ENCODE measurements around the gene ANXA9.

ANXA9 gene

DNA sequence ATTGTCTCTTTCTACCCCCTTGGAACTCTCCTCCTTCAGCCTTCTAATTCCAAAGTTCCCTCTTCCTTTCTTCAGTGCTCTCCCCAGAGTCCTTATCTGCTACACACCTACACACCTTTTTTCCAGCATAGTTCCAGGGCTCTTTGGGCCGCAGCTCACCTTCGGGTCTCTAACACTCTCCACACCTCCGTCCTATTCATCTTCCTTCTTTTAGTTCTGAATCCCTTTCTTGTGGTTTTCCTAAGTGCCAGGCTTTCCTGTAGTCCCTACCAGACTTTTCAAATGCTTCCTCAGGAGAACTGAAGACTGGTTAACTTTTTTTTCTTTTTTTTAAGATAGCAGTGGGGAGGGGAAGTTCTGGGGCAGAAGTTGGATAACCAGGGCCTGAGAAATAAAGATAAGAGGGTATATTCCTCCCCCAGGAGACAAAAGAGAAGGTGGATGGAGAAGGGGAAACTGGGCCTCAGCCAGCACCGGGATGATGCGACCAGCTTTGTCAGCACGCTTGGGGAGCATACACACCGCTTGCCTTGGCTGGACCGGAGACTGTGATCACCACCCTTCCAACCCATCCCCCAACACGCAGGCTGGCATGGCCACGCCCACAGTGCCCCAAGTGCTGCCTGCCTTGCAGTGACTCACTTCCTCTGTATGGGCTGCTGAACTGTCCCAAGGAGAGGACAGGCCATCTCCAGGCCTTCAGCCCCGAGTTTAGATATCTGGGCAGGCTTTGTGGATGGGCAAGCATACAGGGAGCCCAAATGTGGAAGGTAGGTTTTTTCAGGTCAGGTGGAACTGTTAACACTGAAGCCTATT is 5.0 kb upstream of the ANXA9 start:
- DNase-seq (ENCODE audit: low read depth): peak; percentile 75

GRCh38 chr1:150979092-150980056 is 2.7 kb upstream of the ANXA9 start:
- no peaks in the 10 kb centered on the region for H3K36me3 ChIP-seq (ENCODE audit: control insufficient read depth, insufficient read depth, low read length, severe bottlenecking)
- H3K4me1 ChIP-seq (ENCODE audit: control insufficient read depth, insufficient read depth, low read length): peaks cover 18% of the 10 kb centered on the region
- DNase-seq (ENCODE audit: low read depth): peak; percentile 97
- H3K27me3 ChIP-seq (replicated peaks; ENCODE audit: control insufficient read depth, insufficient read depth, low read length): no peaks in the 10 kb centered on the region
- no peaks in the 10 kb centered on the region for H3K9me3 ChIP-seq (ENCODE audit: control insufficient read depth, low read length)
- H3K4me3 ChIP-seq (ENCODE audit: low read length): no peak overlapping the region
- H3K9ac ChIP-seq (ENCODE audit: low read length): peak overlapping the region; percentile 52

More for the DNA sequence above, 5.0 kb upstream of the ANXA9 start:
- H3K9me3 ChIP-seq (ENCODE audit: control insufficient read depth, low read length): no peaks in the 10 kb centered on the region
- no peaks in the 10 kb centered on the region for H3K27me3 ChIP-seq (replicated peaks; ENCODE audit: control insufficient read depth, insufficient read depth, low read length)
- H3K9ac ChIP-seq (ENCODE audit: low read length): no peak overlapping the region
- H3K4me3 ChIP-seq (ENCODE audit: low read length): no peak overlapping the region
- H3K4me1 ChIP-seq (ENCODE audit: control insufficient read depth, insufficient read depth, low read length): peaks cover 32% of the 10 kb centered on the region
- no peaks in the 10 kb centered on the region for H3K36me3 ChIP-seq (ENCODE audit: control insufficient read depth, insufficient read depth, low read length, severe bottlenecking)

DNA sequence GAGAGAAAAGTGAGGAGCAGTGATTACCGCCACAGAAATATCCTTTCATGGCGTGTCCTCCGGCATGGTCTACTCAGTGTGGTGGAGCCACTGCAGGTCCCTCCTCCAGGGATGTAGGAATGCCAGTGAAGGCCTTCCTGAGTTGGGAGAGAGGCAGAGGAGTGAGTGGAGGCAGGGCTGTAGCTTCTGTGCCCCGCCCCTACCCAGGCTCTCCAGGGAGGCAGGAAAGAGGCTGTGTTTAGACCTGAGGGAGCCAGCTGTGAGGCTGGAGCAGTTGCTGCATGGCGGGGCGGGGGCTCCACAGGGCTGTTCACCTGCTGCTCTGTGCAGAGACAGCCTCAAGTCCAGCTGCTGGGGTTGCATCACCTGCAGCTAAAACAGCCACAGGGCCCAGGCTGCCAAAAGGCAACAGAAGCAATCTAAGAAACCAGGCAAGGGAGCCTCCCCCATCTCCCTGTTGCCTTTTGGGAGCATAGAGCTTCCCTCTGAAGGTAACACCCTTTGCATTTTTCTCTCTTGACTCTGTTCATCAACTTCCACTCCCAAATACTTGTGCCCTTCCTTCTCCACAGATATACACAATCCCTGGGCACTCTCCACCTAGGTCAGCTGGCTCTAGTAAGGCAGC is 801 bp upstream of the ANXA9 start:
- H3K9ac ChIP-seq (ENCODE audit: low read length): no peak overlapping the region
- no peak overlapping the region for H3K4me3 ChIP-seq (ENCODE audit: low read length)
- H3K4me1 ChIP-seq (ENCODE audit: control insufficient read depth, insufficient read depth, low read length): peaks cover 18% of the 10 kb centered on the region
- no peaks in the 10 kb centered on the region for H3K9me3 ChIP-seq (ENCODE audit: control insufficient read depth, low read length)
- DNase-seq (ENCODE audit: low read depth): no peak
- no peaks in the 10 kb centered on the region for H3K27me3 ChIP-seq (replicated peaks; ENCODE audit: control insufficient read depth, insufficient read depth, low read length)
- H3K36me3 ChIP-seq (ENCODE audit: control insufficient read depth, insufficient read depth, low read length, severe bottlenecking): no peaks in the 10 kb centered on the region

DNA sequence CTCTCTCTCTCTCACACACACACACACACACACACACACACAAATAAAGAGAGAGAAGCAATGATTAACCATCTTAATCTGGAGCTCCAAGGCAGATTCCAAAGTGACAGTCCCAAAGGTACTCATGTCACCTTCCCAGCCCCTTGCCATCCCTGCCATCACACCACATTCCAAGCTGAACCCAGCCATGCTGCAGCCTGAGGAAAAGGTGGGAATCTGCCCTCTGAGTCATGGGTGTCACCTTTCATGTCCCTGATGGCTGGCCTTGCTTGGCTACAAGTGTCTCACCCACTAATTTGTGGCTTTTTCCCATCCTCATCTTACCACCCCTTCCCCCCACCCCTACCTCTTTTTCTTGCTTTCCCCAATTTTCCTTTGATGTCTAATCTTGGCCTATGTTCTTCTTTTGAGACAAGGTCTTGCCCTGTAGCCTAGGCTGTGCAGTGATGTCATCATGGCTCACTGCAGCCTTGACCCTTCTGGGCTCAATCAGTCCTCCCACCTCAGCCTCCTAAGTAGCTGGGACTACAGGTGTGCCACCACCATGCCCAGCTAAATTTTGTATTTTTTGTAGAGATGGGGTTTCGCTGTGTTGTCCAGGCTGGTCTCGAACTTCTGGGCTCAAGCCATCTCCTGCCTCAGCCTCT is 3.2 kb downstream of the ANXA9 start:
- H3K4me3 ChIP-seq (ENCODE audit: low read length): no peak overlapping the region
- no peak overlapping the region for H3K9ac ChIP-seq (ENCODE audit: low read length)
- H3K4me1 ChIP-seq (ENCODE audit: control insufficient read depth, insufficient read depth, low read length): peaks cover 8% of the 10 kb centered on the region
- H3K9me3 ChIP-seq (ENCODE audit: control insufficient read depth, low read length): no peaks in the 10 kb centered on the region
- H3K27me3 ChIP-seq (replicated peaks; ENCODE audit: control insufficient read depth, insufficient read depth, low read length): no peaks in the 10 kb centered on the region
- no peak for DNase-seq (ENCODE audit: low read depth)
- no peaks in the 10 kb centered on the region for H3K36me3 ChIP-seq (ENCODE audit: control insufficient read depth, insufficient read depth, low read length, severe bottlenecking)

DNA sequence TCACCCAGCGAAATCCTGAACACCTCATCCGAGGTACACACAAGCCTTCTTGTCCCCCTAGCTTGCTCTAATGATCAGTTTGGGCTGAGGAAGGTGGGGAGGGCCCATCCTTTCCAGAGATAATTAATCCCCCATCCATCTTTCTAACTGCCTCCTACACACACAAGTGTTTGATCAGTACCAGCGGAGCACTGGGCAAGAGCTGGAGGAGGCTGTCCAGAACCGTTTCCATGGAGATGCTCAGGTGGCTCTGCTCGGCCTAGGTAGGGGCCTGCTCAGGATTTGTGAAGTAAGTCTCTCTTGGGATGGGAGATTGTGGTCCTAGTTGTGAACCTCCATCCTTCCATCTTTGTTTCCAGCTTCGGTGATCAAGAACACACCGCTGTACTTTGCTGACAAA is 5.8 kb downstream of the ANXA9 start:
- no peaks in the 10 kb centered on the region for H3K36me3 ChIP-seq (ENCODE audit: control insufficient read depth, insufficient read depth, low read length, severe bottlenecking)
- H3K4me3 ChIP-seq (ENCODE audit: low read length): no peak overlapping the region
- DNase-seq (ENCODE audit: low read depth): no peak
- H3K9ac ChIP-seq (ENCODE audit: low read length): no peak overlapping the region
- H3K27me3 ChIP-seq (replicated peaks; ENCODE audit: control insufficient read depth, insufficient read depth, low read length): no peaks in the 10 kb centered on the region
- H3K4me1 ChIP-seq (ENCODE audit: control insufficient read depth, insufficient read depth, low read length): no peaks in the 10 kb centered on the region
- H3K9me3 ChIP-seq (ENCODE audit: control insufficient read depth, low read length): no peaks in the 10 kb centered on the region

GRCh38 chr1:150992626-150993025 is 10.5 kb downstream of the ANXA9 start:
- Histone ChIP-seq H3K36me3 (ENCODE audit: control insufficient read depth, insufficient read depth, low read length, severe bottlenecking) (peaks cover 10% of the 10 kb centered on the region), H3K4me3 (ENCODE audit: low read length) (no peak overlapping the region), H3K27me3 (replicated peaks; ENCODE audit: control insufficient read depth, insufficient read depth, low read length) (no peaks in the 10 kb centered on the region), H3K9ac (ENCODE audit: low read length) (no peak overlapping the region), H3K9me3 (ENCODE audit: control insufficient read depth, low read length) (no peaks in the 10 kb centered on the region), H3K4me1 (ENCODE audit: control insufficient read depth, insufficient read depth, low read length) (peaks cover 13% of the 10 kb centered on the region)
- no peak for DNase-seq (ENCODE audit: low read depth)

DNA sequence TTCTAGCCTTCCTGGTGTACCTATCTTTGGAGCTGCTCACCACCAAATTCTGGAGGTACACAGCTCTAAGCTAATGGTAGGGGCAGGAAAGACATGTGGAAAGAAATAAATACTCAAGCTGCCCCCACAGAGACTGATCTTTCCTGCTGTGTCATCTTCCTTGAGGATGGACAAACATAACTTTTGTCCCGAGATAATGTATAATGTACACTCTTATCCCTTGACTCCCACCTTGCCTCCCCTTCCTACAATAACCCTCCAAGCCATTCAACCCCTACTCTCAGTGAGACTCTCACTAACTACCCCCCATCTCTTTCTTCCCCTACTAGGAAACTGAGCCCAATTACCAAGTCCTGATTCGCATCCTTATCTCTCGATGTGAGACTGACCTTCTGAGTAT is 12.2 kb downstream of the ANXA9 start:
- H3K9ac ChIP-seq (ENCODE audit: low read length): no peak overlapping the region
- no peaks in the 10 kb centered on the region for H3K27me3 ChIP-seq (replicated peaks; ENCODE audit: control insufficient read depth, insufficient read depth, low read length)
- H3K36me3 ChIP-seq (ENCODE audit: control insufficient read depth, insufficient read depth, low read length, severe bottlenecking): peaks cover 24% of the 10 kb centered on the region
- H3K4me1 ChIP-seq (ENCODE audit: control insufficient read depth, insufficient read depth, low read length): peaks cover 13% of the 10 kb centered on the region
- H3K9me3 ChIP-seq (ENCODE audit: control insufficient read depth, low read length): no peaks in the 10 kb centered on the region
- DNase-seq (ENCODE audit: low read depth): no peak
- H3K4me3 ChIP-seq (ENCODE audit: low read length): no peak overlapping the region

DNA sequence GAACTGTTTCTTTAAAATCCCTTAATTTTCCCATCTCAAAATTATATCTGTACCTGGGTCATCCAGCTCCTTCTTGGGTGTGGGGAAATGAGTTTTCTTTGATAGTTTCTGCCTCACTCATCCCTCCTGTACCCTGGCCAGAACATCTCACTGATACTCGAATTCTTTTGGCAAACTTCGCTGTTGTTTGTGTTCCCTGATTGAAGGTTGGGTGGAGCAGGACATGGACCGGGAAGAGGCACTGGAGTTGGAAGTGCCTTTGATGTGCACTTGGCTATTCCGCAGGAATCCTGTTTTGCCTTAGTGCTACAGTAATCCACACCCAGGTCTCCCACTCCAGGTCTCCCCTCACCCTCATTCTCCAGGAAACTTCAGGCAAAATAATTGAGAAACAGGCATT is 13.4 kb downstream of the ANXA9 start:
- peak overlapping the region; percentile 61 for H3K4me3 ChIP-seq (ENCODE audit: low read length)
- H3K36me3 ChIP-seq (ENCODE audit: control insufficient read depth, insufficient read depth, low read length, severe bottlenecking): peaks cover 31% of the 10 kb centered on the region
- DNase-seq (ENCODE audit: low read depth): no peak
- H3K9ac ChIP-seq (ENCODE audit: low read length): peak overlapping the region; percentile 62
- H3K4me1 ChIP-seq (ENCODE audit: control insufficient read depth, insufficient read depth, low read length): peaks cover 13% of the 10 kb centered on the region
- H3K9me3 ChIP-seq (ENCODE audit: control insufficient read depth, low read length): no peaks in the 10 kb centered on the region
- no peaks in the 10 kb centered on the region for H3K27me3 ChIP-seq (replicated peaks; ENCODE audit: control insufficient read depth, insufficient read depth, low read length)

DNA sequence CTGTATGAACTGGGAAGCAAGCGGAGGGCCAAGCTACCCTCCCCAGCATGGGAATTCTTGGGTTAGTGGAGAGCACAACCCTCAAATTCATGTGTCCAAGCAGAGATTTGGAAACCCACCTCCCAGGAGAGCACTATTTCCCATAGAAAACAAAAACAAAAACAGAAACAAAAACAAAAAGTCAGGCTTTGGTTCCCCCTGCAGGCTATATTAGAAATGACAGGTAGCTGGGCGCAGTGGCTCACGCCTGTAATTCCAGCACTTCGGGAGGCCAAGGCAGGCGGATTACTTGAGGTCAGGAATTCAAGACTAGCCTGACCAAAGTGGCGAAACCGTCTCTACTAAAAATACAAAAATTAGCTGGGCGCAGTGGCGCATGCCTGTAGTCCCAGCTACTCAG is 13.8 kb downstream of the ANXA9 start:
- Histone ChIP-seq H3K9me3 (ENCODE audit: control insufficient read depth, low read length) (no peaks in the 10 kb centered on the region), H3K4me3 (ENCODE audit: low read length) (peak overlapping the region; percentile 61), H3K4me1 (ENCODE audit: control insufficient read depth, insufficient read depth, low read length) (peaks cover 13% of the 10 kb centered on the region), H3K27me3 (replicated peaks; ENCODE audit: control insufficient read depth, insufficient read depth, low read length) (no peaks in the 10 kb centered on the region), H3K36me3 (ENCODE audit: control insufficient read depth, insufficient read depth, low read length, severe bottlenecking) (peaks cover 31% of the 10 kb centered on the region), H3K9ac (ENCODE audit: low read length) (peak overlapping the region; percentile 62)
- DNase-seq (ENCODE audit: low read depth): peak; percentile 73

GRCh38 chr1:150997126-150997872 is 15.2 kb downstream of the ANXA9 start:
- Histone ChIP-seq H3K36me3 (ENCODE audit: control insufficient read depth, insufficient read depth, low read length, severe bottlenecking) (peaks cover 40% of the 10 kb centered on the region), H3K9me3 (ENCODE audit: control insufficient read depth, low read length) (no peaks in the 10 kb centered on the region), H3K9ac (ENCODE audit: low read length) (no peak overlapping the region), H3K4me3 (ENCODE audit: low read length) (no peak overlapping the region), H3K27me3 (replicated peaks; ENCODE audit: control insufficient read depth, insufficient read depth, low read length) (no peaks in the 10 kb centered on the region), H3K4me1 (ENCODE audit: control insufficient read depth, insufficient read depth, low read length) (peaks cover 13% of the 10 kb centered on the region)
- DNase-seq (ENCODE audit: low read depth): no peak

Data from adipocyte (in vitro differentiated cells).